ENCODE data around the gene H1-8.

DNA sequence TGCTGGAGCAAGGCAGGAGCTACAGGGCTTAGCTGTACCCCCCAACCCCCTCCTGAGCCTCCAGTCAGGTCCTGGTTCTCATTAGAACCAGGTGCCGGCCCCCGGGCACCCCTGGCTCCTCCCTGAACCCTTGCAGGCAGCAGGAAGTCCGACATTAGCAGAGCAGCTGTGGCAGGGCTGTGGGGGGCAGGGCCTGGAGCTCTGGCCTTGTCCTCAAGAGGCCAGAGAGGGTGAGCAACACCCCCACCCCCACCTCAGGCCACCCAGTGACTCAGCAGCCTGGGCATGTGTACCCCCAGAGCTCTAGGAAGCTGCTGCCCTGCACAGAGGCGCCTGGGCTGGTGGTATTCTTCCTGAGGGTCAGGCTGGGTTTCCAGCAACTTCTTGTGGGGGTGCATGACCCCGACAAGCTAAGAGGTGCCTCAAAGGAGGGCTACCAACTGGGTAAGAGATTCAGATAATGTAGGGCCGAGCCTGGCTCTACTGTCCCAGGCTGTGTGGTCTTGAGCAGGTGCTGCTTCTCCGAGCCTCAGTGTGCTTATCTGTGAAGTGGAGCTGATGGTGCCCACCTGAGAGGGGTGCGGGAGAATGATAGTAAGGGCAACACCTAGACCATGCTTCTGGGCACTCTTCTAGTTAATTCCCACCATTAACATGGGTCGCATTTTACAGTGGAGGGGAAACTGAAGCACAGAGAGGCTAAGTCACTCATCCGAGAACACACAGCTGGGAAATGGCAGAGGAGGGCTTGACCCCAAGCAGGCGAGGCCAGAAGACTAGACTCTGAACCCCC is 16.0 kb downstream of the H1-8 start:
- TF ChIP-seq POLR2AphosphoS5 (IDR thresholded peaks at IDR 0.05) (no peak), EP300 (IDR thresholded peaks at IDR 0.05) (no peak), POLR2A (IDR thresholded peaks at IDR 0.05) (no peak)
- TF ChIP-seq, protein P1, sequence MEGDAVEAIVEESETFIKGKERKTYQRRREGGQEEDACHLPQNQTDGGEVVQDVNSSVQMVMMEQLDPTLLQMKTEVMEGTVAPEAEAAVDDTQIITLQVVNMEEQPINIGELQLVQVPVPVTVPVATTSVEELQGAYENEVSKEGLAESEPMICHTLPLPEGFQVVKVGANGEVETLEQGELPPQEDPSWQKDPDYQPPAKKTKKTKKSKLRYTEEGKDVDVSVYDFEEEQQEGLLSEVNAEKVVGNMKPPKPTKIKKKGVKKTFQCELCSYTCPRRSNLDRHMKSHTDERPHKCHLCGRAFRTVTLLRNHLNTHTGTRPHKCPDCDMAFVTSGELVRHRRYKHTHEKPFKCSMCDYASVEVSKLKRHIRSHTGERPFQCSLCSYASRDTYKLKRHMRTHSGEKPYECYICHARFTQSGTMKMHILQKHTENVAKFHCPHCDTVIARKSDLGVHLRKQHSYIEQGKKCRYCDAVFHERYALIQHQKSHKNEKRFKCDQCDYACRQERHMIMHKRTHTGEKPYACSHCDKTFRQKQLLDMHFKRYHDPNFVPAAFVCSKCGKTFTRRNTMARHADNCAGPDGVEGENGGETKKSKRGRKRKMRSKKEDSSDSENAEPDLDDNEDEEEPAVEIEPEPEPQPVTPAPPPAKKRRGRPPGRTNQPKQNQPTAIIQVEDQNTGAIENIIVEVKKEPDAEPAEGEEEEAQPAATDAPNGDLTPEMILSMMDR (IDR thresholded peaks at IDR 0.05) = no peak
